NCI-H345 (cell line): ENCODE data around the gene MCM3.
A peak's percentile ranks its signal among the peaks of the same experiment; 100 is the strongest.

ENCODE experiments used
- DNase-seq: peaks from one replicate; lab custom pipeline; 2025; lab: John Stamatoyannopoulos, UW

Gene MCM3

GRCh38 chr6:52301326-52301725 lies 16.8 kb upstream of the MCM3 start:
- no peak for DNase-seq

DNA sequence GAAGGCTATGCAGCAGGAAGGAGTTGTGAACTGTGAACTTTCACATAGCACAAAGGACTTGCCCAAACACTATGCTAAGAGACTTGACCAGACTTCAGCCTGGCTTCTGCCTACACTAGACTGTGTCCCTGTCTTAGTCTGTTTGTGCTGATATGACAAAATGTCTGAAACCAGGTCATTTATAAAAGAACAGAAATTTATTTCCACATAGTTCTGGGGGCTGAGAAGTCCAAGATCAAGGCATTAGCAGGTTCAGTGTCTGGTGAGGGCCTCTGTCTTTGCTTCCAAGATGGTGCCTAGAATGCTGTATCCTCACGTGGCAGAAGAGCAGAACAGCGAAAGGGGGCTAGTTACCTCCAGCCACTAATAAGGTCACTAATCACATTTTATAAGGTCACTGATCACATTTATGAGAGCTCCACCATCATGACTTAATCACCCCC lies 16.0 kb upstream of the MCM3 start:
- no peak for DNase-seq

GRCh38 chr6:52299653-52300052 lies 15.1 kb upstream of the MCM3 start:
- DNase-seq = no peak

- no peak for DNase-seq
Measured at GRCh38 chr6:52297433-52297832, 12.9 kb upstream of the MCM3 start.

GRCh38 chr6:52293067-52293466 lies 8.5 kb upstream of the MCM3 start:
- DNase-seq = no peak

DNA sequence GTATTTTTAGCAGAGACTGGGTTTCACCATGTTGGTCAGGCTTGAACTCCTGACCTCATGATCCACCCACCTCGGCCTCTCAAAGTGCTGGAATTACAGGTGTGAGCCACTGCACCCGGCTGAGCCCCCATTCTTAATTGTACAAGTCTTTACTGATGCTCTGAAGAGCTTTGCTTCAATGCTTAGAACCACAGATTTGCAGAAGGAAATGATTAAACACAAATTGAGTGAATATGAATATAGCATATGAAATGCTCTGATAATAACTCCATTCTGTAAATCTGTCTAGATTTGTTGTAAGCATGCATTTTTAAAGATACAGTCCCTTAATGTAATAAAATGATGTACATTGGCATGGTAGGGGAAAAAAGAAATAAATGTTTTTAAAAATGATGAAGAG lies 4.3 kb upstream of the MCM3 start:
- DNase-seq = no peak

GRCh38 chr6:52288216-52288615 lies 3.7 kb upstream of the MCM3 start:
- no peak for DNase-seq

- DNase-seq = peak; percentile 59
Measured at GRCh38 chr6:52286798-52287432, 2.4 kb upstream of the MCM3 start.

DNA sequence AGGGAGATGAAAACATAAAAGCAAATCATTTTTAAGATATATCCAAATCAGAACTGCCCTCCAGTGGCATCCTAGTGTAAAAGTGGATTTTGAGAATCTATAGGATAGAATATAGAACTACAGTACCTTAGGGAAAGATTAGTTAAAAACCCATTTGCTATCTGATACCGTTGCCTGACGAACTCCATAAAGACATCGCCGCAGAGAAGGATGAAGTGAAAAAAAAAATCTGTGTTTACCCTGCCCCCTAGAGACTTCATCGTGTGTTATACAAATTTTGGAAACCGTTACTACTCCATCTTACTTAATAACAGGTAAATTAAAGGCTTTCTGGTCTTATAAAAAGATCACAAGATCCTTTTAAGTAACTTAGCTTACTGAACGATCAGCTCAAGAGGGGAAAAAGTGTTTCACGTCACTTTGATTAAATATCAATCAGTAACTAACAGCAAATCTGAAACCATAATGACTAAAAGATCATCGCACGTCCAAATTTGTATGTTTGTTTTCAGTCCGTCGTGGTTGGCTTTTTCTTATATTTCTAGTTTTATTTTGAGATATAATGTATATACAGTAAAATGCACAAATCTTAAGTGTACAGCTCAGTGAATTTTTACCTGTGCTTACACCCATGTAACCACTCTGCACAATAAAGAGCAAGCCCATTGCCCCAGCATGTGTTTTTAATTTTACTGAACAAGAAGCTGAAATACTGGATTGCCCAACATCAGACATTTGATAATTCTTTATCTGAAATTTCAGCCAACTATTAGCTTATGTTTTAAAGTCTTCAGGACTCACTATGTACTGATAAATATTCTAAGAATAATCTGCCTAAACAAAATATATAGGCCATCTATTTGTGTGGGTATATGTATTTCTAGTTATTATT lies 881 bp upstream of the MCM3 start:
- peak; percentile 7 for DNase-seq

DNA sequence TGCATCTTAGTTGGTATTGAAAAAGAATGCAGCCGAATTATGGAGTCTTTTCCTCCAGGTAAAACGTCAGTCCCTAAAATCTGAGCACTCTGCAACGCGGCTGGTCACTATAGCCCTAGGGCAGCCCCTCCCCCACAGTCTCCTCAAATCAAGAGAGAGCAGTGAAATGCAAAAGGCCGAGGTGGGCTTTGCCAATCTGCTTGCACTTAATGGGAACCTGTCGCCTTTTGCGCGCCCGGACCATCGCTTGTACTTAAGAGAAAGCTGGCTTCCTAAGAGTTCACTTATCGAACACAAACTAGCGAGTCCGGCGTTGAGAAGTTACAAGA lies 447 bp downstream of the MCM3 start:
- no peak for DNase-seq

DNA sequence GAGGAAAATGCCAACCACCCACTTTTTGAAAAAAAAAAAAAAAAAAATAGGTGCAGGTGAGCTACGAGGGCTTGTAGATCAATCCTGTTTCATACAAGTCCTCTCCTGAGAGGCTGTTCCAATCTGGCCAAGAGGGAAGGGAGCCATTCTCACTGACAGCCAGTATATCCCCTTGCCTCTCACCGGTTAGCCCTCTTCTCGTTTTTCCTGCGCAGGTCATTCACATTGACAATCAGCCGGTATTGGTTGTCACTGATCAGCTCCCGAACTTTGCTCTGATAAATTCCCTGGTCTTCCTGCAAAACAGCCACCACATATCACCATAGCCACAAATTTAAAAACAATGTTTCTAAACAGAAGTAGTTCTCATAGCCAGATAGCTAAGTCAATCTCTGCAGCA lies 1.4 kb downstream of the MCM3 start:
- DNase-seq = no peak

GRCh38 chr6:52276130-52276529 lies 8.4 kb downstream of the MCM3 start:
- DNase-seq = no peak

- DNase-seq = no peak
Measured at GRCh38 chr6:52271852-52272460, 12.6 kb downstream of the MCM3 start.

DNA sequence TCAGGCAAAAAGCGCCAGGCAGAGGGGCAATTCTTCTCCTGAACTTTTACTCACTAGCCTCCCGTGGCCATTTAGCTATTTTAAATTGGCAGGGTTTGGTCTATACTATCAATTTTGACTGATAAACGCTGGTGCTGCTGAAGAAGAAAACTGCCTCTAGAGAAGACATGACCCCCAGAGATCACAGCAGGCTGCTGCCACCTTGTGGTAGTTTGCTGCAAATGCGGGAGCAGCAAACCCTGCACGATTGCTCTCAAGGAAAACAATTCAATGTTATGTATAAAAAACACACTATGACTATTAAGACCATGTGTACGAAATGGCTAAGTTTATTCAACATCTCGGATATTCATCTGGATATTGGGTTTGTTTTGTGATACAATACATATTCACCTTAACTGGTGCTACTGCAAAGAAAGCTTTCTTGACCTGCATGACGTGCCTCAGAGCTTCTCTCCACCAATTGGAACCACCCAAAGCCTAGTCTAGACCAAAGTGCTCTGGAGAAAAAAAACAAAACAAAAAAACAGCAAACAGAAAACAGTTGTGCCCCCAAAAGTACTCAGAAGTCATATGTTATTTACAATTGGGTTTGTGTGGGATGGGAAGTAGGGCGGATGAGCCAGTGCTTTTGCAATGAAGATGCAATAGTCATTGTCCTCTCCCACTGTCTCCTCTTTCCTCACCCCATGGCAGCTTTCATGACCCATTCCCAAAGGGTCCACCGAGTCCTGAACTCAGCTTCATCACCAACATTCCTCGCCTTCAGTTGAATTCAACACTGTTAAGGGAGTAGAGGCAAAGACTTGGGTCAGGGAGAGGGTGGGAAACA lies 20.6 kb downstream of the MCM3 start:
- peak; percentile 56 for DNase-seq

- no peak for DNase-seq
Measured at GRCh38 chr6:52262620-52263344, 21.8 kb downstream of the MCM3 start.

GRCh38 chr6:52261229-52261628 lies 23.3 kb downstream of the MCM3 start:
- DNase-seq = no peak

GRCh38 chr6:52260634-52261033 lies 23.9 kb downstream of the MCM3 start:
- no peak for DNase-seq

GRCh38 chr6:52255434-52255833 lies 29.1 kb downstream of the MCM3 start:
- DNase-seq = no peak

DNA sequence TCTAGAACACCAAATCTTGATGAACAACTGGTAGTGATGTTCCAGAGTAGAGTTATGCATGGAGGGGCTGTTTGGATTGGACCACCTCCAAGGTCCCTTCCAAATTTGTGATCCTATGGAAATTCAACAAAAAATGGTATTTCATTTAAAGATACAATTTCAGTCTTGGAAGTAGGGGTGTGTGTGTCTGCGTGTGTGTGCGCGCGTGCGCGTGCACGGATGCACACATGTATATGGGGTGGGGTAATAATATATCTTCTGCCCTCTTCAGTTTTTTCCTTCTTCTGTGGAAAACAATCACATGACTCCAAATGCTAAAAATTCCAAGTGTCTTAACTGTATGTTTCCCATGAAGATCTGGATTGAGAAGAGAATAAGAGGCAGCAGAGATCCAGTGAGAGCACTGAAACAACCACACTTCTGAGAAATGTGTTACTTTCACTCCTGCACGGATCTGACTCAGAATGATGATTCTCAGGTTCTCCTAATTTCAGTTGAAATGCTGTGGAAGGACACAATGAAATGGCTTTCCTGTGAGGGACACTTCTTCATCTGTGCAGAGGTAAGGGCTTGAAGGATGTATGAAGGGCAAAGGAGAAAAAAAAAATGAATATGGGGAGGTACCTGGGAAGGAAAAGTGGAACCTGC lies 29.7 kb downstream of the MCM3 start:
- no peak for DNase-seq

GRCh38 chr6:52253494-52253893 lies 31.0 kb downstream of the MCM3 start:
- DNase-seq = no peak

GRCh38 chr6:52251113-52251512 lies 33.4 kb downstream of the MCM3 start:
- DNase-seq = no peak
